ENCODE measurements around the gene CETN2. TPM values are rescaled to one million over a fixed set of nuclear protein-coding genes. Genes with fewer than 3 reads are reported as not detected.
"Not testable (repeated sequence)": the region's sequence is repeated elsewhere in the genome, so short reads cannot be mapped to it uniquely, and the experiment has no call there.

Gene CETN2
- total RNA-seq, 4 donors from 2014 or later = 17.3 to 28.8 (median 19.7) TPM

GRCh38 chrX:152847281-152847680, 16.7 kb upstream of the CETN2 start:
- DNase-seq (ENCODE audit: low spot score) (no peak), ATAC-seq (ENCODE audit: low FRiP score) (no peak)
- no peak for TF ChIP-seq CTCF (IDR thresholded peaks at IDR 0.05)

- DNase-seq (ENCODE audit: low spot score) (no peak), ATAC-seq (ENCODE audit: low FRiP score) (no peak)
- TF ChIP-seq CTCF (IDR thresholded peaks at IDR 0.05) = no peak
These were observed 15.2 kb upstream of the CETN2 start for GRCh38 chrX:152845618-152846240.

GRCh38 chrX:152844256-152844655, 13.7 kb upstream of the CETN2 start:
- ATAC-seq (ENCODE audit: low FRiP score) (no peak), DNase-seq (ENCODE audit: low spot score) (no peak)
- TF ChIP-seq CTCF (IDR thresholded peaks at IDR 0.05) = no peak

GRCh38 chrX:152843852-152844251, 13.3 kb upstream of the CETN2 start:
- DNase-seq (ENCODE audit: low spot score) = no peak
- no peak for TF ChIP-seq CTCF (IDR thresholded peaks at IDR 0.05)
- ATAC-seq (ENCODE audit: low FRiP score) = no peak

- DNase-seq (ENCODE audit: low spot score) (no peak), ATAC-seq (ENCODE audit: low FRiP score) (no peak)
- no peak for TF ChIP-seq CTCF (IDR thresholded peaks at IDR 0.05)
These were observed 12.3 kb upstream of the CETN2 start for GRCh38 chrX:152842772-152843338.

GRCh38 chrX:152835470-152835869, 4.9 kb upstream of the CETN2 start:
- not testable (repeated sequence) for ATAC-seq (ENCODE audit: low FRiP score); DNase-seq (ENCODE audit: low spot score)

- DNase-seq (ENCODE audit: low spot score) (no peak), ATAC-seq (ENCODE audit: low FRiP score) (no peak)
- no peak for TF ChIP-seq CTCF (IDR thresholded peaks at IDR 0.05)
These were observed 2.8 kb upstream of the CETN2 start for GRCh38 chrX:152833378-152833777.

Measured in omental fat pad (tissue), 4 donors.